ENCODE results near the gene LIN7A. TPM values are rescaled to one million over a fixed set of nuclear protein-coding genes. Genes with fewer than 3 reads are reported as not detected.
A peak's percentile ranks its signal among the peaks of the same experiment; 100 is the strongest.

The LIN7A gene
- total RNA-seq, 4 donors from 2014 or later = 10.2 to 31.2 (median 16.5) TPM

- Histone ChIP-seq H3K27ac (no peak overlapping the region), H3K9me3 (no peaks in the 10 kb centered on the region), H3K36me3 (no peaks in the 10 kb centered on the region), H3K27me3 (no peaks in the 10 kb centered on the region), H3K4me3 (no peak overlapping the region), H3K4me1 (no peaks in the 10 kb centered on the region)
- no peak for DNase-seq
- intact Hi-C loops (cut with DNase I; ENCODE audit: low total_unique reads) = no loop called here
- no peak for TF ChIP-seq POLR2A (IDR thresholded peaks at IDR 0.05)
- TF ChIP-seq CTCF (IDR thresholded peaks at IDR 0.05) = peak in 1 of 4 experiments; percentile 7
These were observed 8.9 kb upstream of the LIN7A start for GRCh38 chr12:80946591-80946990.

- intact Hi-C loops (cut with DNase I; ENCODE audit: low total_unique reads) = no loop called here
- TF ChIP-seq POLR2A (IDR thresholded peaks at IDR 0.05) (no peak), CTCF (IDR thresholded peaks at IDR 0.05) (no peak)
- Histone ChIP-seq H3K9me3 (no peaks in the 10 kb centered on the region), H3K4me1 (no peaks in the 10 kb centered on the region), H3K27ac (no peak overlapping the region), H3K36me3 (no peaks in the 10 kb centered on the region), H3K4me3 (no peak overlapping the region), H3K27me3 (no peaks in the 10 kb centered on the region)
- DNase-seq = no peak
These were observed 5.6 kb upstream of the LIN7A start for GRCh38 chr12:80943338-80943737.

- Histone ChIP-seq H3K4me3 (no peak overlapping the region), H3K27me3 (no peaks in the 10 kb centered on the region), H3K9me3 (no peaks in the 10 kb centered on the region), H3K36me3 (no peaks in the 10 kb centered on the region), H3K27ac (no peak overlapping the region), H3K4me1 (no peaks in the 10 kb centered on the region)
- intact Hi-C loops (cut with DNase I; ENCODE audit: low total_unique reads) = no loop called here
- DNase-seq = no peak
- TF ChIP-seq POLR2A (IDR thresholded peaks at IDR 0.05) = no peak
- TF ChIP-seq CTCF (IDR thresholded peaks at IDR 0.05) = no peak
These were observed 4.2 kb upstream of the LIN7A start for GRCh38 chr12:80941916-80942315.

GRCh38 chr12:80939231-80939950, 1.7 kb upstream of the LIN7A start:
- Histone ChIP-seq H3K27ac (no peak overlapping the region), H3K9me3 (no peaks in the 10 kb centered on the region), H3K4me3 (no peak overlapping the region), H3K4me1 (no peaks in the 10 kb centered on the region), H3K27me3 (no peaks in the 10 kb centered on the region), H3K36me3 (no peaks in the 10 kb centered on the region)
- no peak for DNase-seq
- TF ChIP-seq CTCF (IDR thresholded peaks at IDR 0.05) = no peak
- no peak for TF ChIP-seq POLR2A (IDR thresholded peaks at IDR 0.05)
- intact Hi-C loops (cut with DNase I; ENCODE audit: low total_unique reads) = no loop called here

- TF ChIP-seq CTCF (IDR thresholded peaks at IDR 0.05) (no peak), POLR2A (IDR thresholded peaks at IDR 0.05) (no peak)
- peak overlapping the region in 1 of 2 donors; percentile 77 for H3K4me3 ChIP-seq
- H3K9me3 ChIP-seq = no peaks in the 10 kb centered on the region
- no peak for DNase-seq
- H3K27ac ChIP-seq = no peak overlapping the region
- intact Hi-C loops (cut with DNase I; ENCODE audit: low total_unique reads) = no loop called here
- no peaks in the 10 kb centered on the region for H3K4me1 ChIP-seq
- no peaks in the 10 kb centered on the region for H3K27me3 ChIP-seq
- H3K36me3 ChIP-seq = no peaks in the 10 kb centered on the region
These were observed 663 bp upstream of the LIN7A start for GRCh38 chr12:80938397-80938796.

All from uterus (tissue), 4 donors.